Lower lobe of right lung (tissue), 2 donors: ENCODE measurements around the gene PRKCG. TPM values are rescaled to one million over a fixed set of nuclear protein-coding genes. Genes with fewer than 3 reads are reported as not detected.
A peak's percentile ranks its signal among the peaks of the same experiment; 100 is the strongest.

Experiments used
- ATAC-seq, 2 donors: fragments of 200-7000 bp; cut with Tn5 transposase; one replicate each; pipeline ENCODE4 v1.9.1; 2020 to 2022; ENCODE audit warnings: mild to moderate bottlenecking in 2 of 2, moderate library complexity in 2 of 2
- DNase-seq: peaks from one replicate; pipeline ENCODE4 v3.0.0-alpha.2; 2020
- H3K27ac ChIP-seq: fragments of 200-600 bp; one replicate; pipeline ENCODE4 v1.8.0; 2022
- H3K27me3 ChIP-seq: fragments of 200-600 bp; one replicate; pipeline ENCODE4 v1.8.0; 2022; ENCODE audit warnings: low read depth
- H3K36me3 ChIP-seq: fragments of 200-600 bp; one replicate; pipeline ENCODE4 v1.8.0; 2022; ENCODE audit warnings: mild to moderate bottlenecking
- H3K4me1 ChIP-seq: fragments of 200-600 bp; one replicate; pipeline ENCODE4 v1.8.0; 2022
- H3K4me3 ChIP-seq: fragments of 200-600 bp; one replicate; pipeline ENCODE4 v1.8.0; 2022; ENCODE audit warnings: mild to moderate bottlenecking
- H3K9me3 ChIP-seq: fragments of 200-600 bp; one replicate; pipeline ENCODE4 v1.8.0; 2022
- CTCF ChIP-seq: fragments of 200-600 bp; IDR thresholded peaks from one replicate; pipeline ENCODE4 v1.8.0; 2022; ENCODE audit warnings: antibody characterized with exemption, mild to moderate bottlenecking
- intact Hi-C: fragments of 100-400 bp; cut with DNase I; formaldehyde crosslinking; loops from one replicate; pipeline ENCODE4 v1.11.0; 2022
- total RNA-seq: library from RNA; stranded (reverse); fragmentation: NEBNext Ultra II Directional; extraction: Animal tissue kit (Norgen Biotek cat#: 25700); gene quantifications from one replicate; pipeline ENCODE4 v1.2.1, GENCODE V29; 2021
- donor health status: DM: no; HTN: yes; CAD: no; lungs with severe emphysema.

The PRKCG gene
- total RNA-seq, 1 donor from 2014 or later: not detected

- TF ChIP-seq CTCF: no peak
- Histone ChIP-seq H3K4me1 (peaks cover 48% of the 10 kb centered on the region), H3K27ac (peak overlapping the region; percentile 69), H3K4me3 (no peak overlapping the region), H3K36me3 (no peaks in the 10 kb centered on the region), H3K9me3 (no peaks in the 10 kb centered on the region), H3K27me3 (no peaks in the 10 kb centered on the region)
- ATAC-seq (peak; percentile 55 to 64), DNase-seq (no peak)
- intact Hi-C loops: no loop called here
Measured at GRCh38 chr19:53849237-53849676, 32.7 kb upstream of the PRKCG start.

- ATAC-seq: no peak
- Histone ChIP-seq H3K9me3 (no peaks in the 10 kb centered on the region), H3K4me1 (peaks cover 33% of the 10 kb centered on the region), H3K27me3 (no peaks in the 10 kb centered on the region), H3K36me3 (no peaks in the 10 kb centered on the region), H3K27ac (no peak overlapping the region), H3K4me3 (no peak overlapping the region)
- intact Hi-C loops: no loop called here
- DNase-seq: no peak
- no peak for TF ChIP-seq CTCF
Measured at GRCh38 chr19:53853707-53854106, 28.3 kb upstream of the PRKCG start.

- ATAC-seq: no peak
- intact Hi-C loops: no loop called here
- H3K36me3 ChIP-seq: no peaks in the 10 kb centered on the region
- TF ChIP-seq CTCF: no peak
- no peaks in the 10 kb centered on the region for H3K27me3 ChIP-seq
- no peak overlapping the region for H3K27ac ChIP-seq
- H3K9me3 ChIP-seq: no peaks in the 10 kb centered on the region
- peaks cover 24% of the 10 kb centered on the region for H3K4me1 ChIP-seq
- no peak overlapping the region for H3K4me3 ChIP-seq
- DNase-seq: no peak
Measured at GRCh38 chr19:53864308-53864836, 17.6 kb upstream of the PRKCG start.

GRCh38 chr19:53865523-53865917 lies 16.5 kb upstream of the PRKCG start:
- peak overlapping the region; percentile 98 for H3K27ac ChIP-seq
- H3K4me3 ChIP-seq: peak overlapping the region; percentile 80
- H3K27me3 ChIP-seq: no peaks in the 10 kb centered on the region
- ATAC-seq (no peak), DNase-seq (no peak)
- H3K36me3 ChIP-seq: no peaks in the 10 kb centered on the region
- TF ChIP-seq CTCF: no peak
- H3K4me1 ChIP-seq: peaks cover 27% of the 10 kb centered on the region
- H3K9me3 ChIP-seq: no peaks in the 10 kb centered on the region
- intact Hi-C loops: no loop called here

- peak; percentile 51 to 57 for ATAC-seq
- H3K4me3 ChIP-seq: peak overlapping the region; percentile 80
- no peaks in the 10 kb centered on the region for H3K36me3 ChIP-seq
- H3K27ac ChIP-seq: peak overlapping the region; percentile 98
- no peaks in the 10 kb centered on the region for H3K27me3 ChIP-seq
- intact Hi-C loops: no loop called here
- no peaks in the 10 kb centered on the region for H3K9me3 ChIP-seq
- H3K4me1 ChIP-seq: peaks cover 34% of the 10 kb centered on the region
- DNase-seq: peak; percentile 85
- no peak for TF ChIP-seq CTCF
Measured at GRCh38 chr19:53865918-53866864, 15.8 kb upstream of the PRKCG start.
